AG04449 (cell line): ENCODE results near the gene NACAD.

Source experiments
- CTCF ChIA-PET: fragments of 350-600 bp; formaldehyde crosslinking; extraction: SDS; loops from one replicate; lab custom pipeline; 2021; ENCODE audit warnings: antibody characterized with exemption; lab: Yijun Ruan, JAX
- POLR2A ChIA-PET: fragments of 400-600, 350-600 bp; formaldehyde crosslinking; extraction: SDS; loops from one replicate; lab custom pipeline; 2020; ENCODE audit warnings: antibody characterized with exemption, inconsistent platforms; lab: Yijun Ruan, JAX
- DNase-seq: peaks from one replicate; pipeline ENCODE4 v3.0.0-alpha.2; 2010; ENCODE audit warnings: low read depth, low spot score
- H3K4me3 ChIP-seq: 2 replicates; pipeline ENCODE4 v1.5.1; 2011; ENCODE audit warnings: low read depth, mild to moderate bottlenecking, control low read depth, low read length
- CTCF ChIP-seq: IDR thresholded peaks from one replicate; pipeline ENCODE4 v1.5.1; 2011; ENCODE audit warnings: mild to moderate bottlenecking, moderate library complexity, low read length, control low read depth, inconsistent platforms; ENCODE audit not compliant: insufficient read depth; ENCODE audit errors: missing control alignments

Gene NACAD

DNA sequence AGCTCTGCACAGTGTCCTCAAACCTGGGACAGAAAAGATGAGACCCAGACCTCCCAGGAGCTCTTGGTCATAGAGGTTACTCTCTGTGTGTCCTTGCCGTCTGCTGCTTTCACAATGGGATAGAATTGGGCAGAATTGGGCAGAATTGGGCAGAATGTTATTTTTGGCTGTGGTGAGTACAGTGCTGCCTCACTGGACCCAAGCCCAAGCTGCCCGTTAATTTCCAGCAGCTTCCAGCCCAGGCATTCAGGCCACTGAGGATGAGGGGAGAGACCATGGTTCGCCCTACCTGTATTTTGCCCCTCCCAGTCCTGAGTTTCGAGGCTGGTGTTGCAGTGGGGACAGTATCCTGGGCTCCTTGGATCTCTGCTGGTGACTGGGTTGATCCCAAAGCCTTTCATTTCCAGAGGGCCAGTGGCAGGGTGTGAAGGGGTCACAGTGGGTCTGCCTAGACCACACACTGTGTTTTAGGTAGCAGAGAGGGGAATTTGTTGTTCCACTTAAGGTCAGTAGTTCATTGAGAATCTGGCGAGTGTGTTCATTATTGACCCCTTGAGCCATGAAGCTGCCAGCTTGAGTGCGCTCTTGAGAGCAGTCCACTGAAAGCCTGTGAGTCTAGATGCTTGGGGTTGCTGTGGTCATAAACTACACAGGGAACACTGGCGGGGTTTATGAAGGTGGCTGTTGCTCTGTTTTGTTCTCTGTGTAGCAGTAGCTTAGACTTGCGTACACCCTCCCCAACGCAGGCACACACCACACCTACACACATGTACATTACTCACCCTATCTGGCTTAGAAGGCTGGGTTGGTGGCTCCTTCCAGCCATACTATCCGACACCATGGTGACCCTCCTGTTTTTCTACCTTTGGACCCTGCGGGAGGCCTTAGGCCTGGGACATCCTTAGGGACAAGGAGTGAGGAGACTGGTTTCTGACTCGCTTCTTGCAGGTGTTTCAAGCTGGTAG lies 23.5 kb downstream of the NACAD start:
- no peak overlapping the region for H3K4me3 ChIP-seq
- no peak for TF ChIP-seq CTCF
- POLR2A ChIA-PET = no interaction called here
- DNase-seq = no peak
- CTCF ChIA-PET = no interaction called here

DNA sequence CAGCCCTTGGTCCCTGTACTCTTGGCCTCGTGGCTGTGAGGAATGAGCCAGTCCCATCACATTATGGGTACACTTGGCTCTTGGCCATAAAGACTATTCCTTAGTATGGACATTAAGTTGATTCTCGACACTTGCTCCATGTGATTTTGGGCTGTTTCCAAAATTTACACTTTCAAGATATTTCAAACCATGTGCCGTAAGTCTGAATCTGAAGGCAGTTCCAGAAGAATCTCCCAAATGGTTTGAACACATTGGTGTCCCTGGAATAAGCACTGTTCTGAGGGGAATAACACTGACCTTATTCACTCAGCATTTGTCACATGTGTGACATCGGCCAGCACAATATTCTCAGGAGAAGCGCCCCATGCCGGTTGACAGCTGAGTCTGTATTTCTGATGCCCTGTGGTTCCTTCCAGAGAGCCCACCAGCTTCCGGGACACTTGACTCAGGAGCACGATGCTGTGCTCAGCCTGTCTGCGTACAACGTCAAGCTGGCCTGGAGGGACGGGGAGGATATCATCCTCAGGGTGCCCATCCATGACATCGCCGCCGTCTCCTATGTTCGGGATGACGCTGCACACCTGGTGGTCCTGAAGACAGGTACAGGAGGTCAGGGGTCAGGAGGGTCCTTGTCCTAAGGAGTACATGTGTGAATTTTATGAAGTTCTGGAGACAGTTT lies 24.6 kb downstream of the NACAD start:
- POLR2A ChIA-PET = no interaction called here
- CTCF ChIA-PET = no interaction called here
- TF ChIP-seq CTCF = no peak

DNA sequence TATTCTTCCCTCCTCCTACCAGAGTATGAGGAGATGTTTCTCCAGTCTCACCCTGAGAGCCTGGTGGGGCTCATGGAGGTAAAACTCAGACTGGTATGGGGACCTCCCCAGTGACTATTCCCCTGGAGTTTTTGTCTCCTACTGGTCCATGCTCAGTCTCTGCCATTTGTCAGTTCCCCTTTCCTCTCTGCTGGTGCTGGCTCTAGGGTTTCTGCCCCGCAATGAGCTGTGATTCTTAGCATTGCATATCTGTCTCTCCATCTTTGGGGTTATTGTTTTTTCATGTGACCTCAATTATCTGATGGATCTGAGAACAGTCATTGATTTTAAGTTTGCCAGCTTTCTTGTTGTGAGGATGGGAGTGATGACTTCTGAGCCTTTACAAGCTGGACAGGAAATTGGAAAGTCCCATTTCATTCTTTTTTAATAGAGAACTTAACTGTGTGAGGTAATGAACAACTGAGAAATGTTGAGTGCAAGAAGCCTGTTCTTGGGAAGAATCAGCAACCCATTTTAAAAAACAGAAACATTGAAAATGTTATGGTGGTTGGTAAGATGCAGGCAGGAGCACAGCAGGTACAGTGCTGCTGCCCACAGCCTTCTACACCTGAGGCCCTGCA lies 26.9 kb downstream of the NACAD start:
- ChIA-PET POLR2A (no interaction called here), CTCF (no interaction called here)
- TF ChIP-seq CTCF = no peak
- no peak overlapping the region for H3K4me3 ChIP-seq
- no peak for DNase-seq

More for the DNA sequence above, 24.6 kb downstream of the NACAD start:
- no peak overlapping the region for H3K4me3 ChIP-seq
- DNase-seq = no peak

DNA sequence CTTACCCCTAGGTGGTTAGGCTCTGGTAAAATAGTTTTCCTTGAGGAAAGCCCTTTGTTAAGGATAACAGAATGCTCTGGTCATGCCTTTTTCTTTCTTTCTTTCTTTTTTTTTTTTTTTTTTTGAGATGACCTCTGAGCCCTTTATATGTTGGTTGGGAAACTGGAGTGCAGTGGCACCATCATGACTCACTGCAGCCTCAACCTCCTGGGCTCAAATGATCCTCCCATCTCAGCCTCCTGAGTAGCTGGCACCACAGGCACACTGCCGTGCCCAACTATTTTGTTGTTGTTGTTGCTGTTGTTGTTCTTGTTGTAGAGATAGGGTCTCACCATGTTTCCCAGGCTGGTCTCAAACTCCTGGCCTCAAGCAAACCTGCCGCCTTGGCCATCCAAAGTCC lies 27.4 kb downstream of the NACAD start:
- ChIA-PET CTCF (no interaction called here), POLR2A (no interaction called here)
- DNase-seq = no peak
- TF ChIP-seq CTCF = no peak
- H3K4me3 ChIP-seq = no peak overlapping the region

DNA sequence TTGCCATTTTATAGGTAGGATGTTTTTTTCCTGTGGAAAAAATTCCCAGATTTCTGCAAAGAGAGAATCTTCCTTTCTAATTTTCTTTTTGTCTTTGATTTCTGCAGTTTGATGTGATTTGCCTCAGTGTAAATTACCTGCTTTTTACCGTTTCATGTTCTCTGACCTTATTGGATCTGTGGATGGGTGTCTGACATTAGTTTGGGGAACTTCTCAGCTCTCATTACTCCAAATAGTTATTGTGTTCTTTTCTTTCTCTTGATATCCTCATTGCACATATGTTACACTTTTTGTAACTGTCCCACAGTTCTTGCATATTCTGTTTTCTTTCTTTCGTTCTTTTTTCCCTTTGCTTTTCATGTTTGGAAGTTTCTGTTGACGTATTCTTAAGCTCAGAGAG lies 28.5 kb downstream of the NACAD start:
- CTCF ChIA-PET = interaction anchor here (1.0 to 1.1 kb wide), 2 partner anchors 10 to 13 kb away, joined by 3 read pairs; no protein-coding TSS in a partner anchor
- no peak for TF ChIP-seq CTCF
- H3K4me3 ChIP-seq = no peak overlapping the region
- no peak for DNase-seq
- POLR2A ChIA-PET = no interaction called here

- no peak overlapping the region for H3K4me3 ChIP-seq
- TF ChIP-seq CTCF = no peak
- no peak for DNase-seq
- ChIA-PET POLR2A (no interaction called here), CTCF (no interaction called here)
These were observed 30.9 kb downstream of the NACAD start for GRCh38 chr7:45057878-45058277.
